ENCODE data around the gene ADGRD1.

ADGRD1 gene

DNA sequence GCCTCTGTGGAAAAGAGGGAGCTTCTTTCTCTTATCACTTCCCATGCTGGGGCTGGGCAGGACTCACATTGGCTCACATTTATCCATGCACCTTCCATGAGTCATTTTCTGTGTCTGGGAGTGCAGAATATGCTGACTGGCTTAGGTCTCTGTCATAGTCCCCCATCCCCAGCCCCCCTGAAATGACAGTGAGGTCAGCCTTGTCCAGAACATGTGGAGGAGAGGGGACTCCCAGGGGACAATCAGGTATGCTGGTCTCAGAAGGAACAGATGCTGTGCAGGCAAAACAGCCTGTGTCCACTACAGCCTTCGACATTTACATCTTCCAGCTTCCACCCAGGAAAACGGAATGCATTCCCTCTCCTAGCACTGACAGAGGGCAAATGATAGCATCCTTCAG is 35.0 kb downstream of the ADGRD1 start:
- DNase-seq (ENCODE audit: low read depth in 1 of 2, low spot score in 1 of 2), result no peak
- Histone ChIP-seq H3K27ac (replicated peaks) (no peak overlapping the region), H3K4me3 (replicated peaks; ENCODE audit: insufficient read depth, low read length) (no peak overlapping the region), H3K27me3 (ENCODE audit: insufficient read depth, poor library complexity, severe bottlenecking) (peaks cover 2% of the 10 kb centered on the region)
- TF ChIP-seq GABPA (IDR thresholded peaks at IDR 0.05; ENCODE audit: low read depth) (no peak), SPI1 (IDR thresholded peaks at IDR 0.05; ENCODE audit: borderline replicate concordance, low read depth) (no peak), REST (IDR thresholded peaks at IDR 0.05; ENCODE audit: insufficient replicate concordance, low read depth) (no peak), POLR2AphosphoS5 (IDR thresholded peaks at IDR 0.05; ENCODE audit: low read depth) (no peak)
- TF ChIP-seq, protein P1, sequence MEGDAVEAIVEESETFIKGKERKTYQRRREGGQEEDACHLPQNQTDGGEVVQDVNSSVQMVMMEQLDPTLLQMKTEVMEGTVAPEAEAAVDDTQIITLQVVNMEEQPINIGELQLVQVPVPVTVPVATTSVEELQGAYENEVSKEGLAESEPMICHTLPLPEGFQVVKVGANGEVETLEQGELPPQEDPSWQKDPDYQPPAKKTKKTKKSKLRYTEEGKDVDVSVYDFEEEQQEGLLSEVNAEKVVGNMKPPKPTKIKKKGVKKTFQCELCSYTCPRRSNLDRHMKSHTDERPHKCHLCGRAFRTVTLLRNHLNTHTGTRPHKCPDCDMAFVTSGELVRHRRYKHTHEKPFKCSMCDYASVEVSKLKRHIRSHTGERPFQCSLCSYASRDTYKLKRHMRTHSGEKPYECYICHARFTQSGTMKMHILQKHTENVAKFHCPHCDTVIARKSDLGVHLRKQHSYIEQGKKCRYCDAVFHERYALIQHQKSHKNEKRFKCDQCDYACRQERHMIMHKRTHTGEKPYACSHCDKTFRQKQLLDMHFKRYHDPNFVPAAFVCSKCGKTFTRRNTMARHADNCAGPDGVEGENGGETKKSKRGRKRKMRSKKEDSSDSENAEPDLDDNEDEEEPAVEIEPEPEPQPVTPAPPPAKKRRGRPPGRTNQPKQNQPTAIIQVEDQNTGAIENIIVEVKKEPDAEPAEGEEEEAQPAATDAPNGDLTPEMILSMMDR (IDR thresholded peaks at IDR 0.05; ENCODE audit: insufficient read depth, low read length), result no peak

DNA sequence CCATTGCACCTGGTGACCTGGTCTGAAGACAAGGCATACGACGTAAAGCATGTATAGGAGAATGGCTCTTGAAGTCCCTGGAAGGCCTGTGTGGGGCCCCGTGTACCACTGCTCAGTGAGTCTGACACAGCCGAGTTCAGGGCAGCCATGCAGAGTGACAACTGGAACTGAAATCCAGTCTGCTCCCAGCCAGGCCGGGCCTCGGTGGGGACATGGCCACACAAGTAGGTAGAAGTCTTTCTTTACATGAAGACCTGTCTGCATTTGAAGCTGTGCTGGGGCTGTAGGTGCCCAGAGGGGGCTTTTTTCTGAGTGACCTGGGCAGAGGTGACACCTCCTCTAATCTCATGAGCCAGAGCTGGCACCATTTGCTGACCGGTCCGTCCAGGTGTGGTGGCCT is 35.7 kb downstream of the ADGRD1 start:
- TF ChIP-seq, protein P1 (IDR thresholded peaks at IDR 0.05; ENCODE audit: insufficient read depth, low read length), result no peak
- TF ChIP-seq SPI1 (IDR thresholded peaks at IDR 0.05; ENCODE audit: borderline replicate concordance, low read depth) (no peak), GABPA (IDR thresholded peaks at IDR 0.05; ENCODE audit: low read depth) (no peak), POLR2AphosphoS5 (IDR thresholded peaks at IDR 0.05; ENCODE audit: low read depth) (no peak), REST (IDR thresholded peaks at IDR 0.05; ENCODE audit: insufficient replicate concordance, low read depth) (no peak)
- H3K27me3 ChIP-seq (ENCODE audit: insufficient read depth, poor library complexity, severe bottlenecking), result peaks cover 2% of the 10 kb centered on the region
- H3K4me3 ChIP-seq (replicated peaks; ENCODE audit: insufficient read depth, low read length), result no peak overlapping the region
- DNase-seq (ENCODE audit: low read depth in 1 of 2, low spot score in 1 of 2), result no peak
- H3K27ac ChIP-seq (replicated peaks), result no peak overlapping the region

GRCh38 chr12:130990034-130990433 is 36.3 kb downstream of the ADGRD1 start:
- DNase-seq (ENCODE audit: low read depth in 1 of 2, low spot score in 1 of 2), result no peak
- no peak overlapping the region for H3K4me3 ChIP-seq (replicated peaks; ENCODE audit: insufficient read depth, low read length)
- H3K27ac ChIP-seq (replicated peaks), result no peak overlapping the region
- H3K27me3 ChIP-seq (ENCODE audit: insufficient read depth, poor library complexity, severe bottlenecking), result peaks cover 2% of the 10 kb centered on the region
- no peak for TF ChIP-seq POLR2AphosphoS5 (IDR thresholded peaks at IDR 0.05; ENCODE audit: low read depth)

- H3K4me3 ChIP-seq (replicated peaks; ENCODE audit: insufficient read depth, low read length), result no peak overlapping the region
- no peak for DNase-seq (ENCODE audit: low read depth in 1 of 2, low spot score in 1 of 2)
- H3K27me3 ChIP-seq (ENCODE audit: insufficient read depth, poor library complexity, severe bottlenecking), result no peaks in the 10 kb centered on the region
- H3K27ac ChIP-seq (replicated peaks), result no peak overlapping the region
- TF ChIP-seq SPI1 (IDR thresholded peaks at IDR 0.05; ENCODE audit: borderline replicate concordance, low read depth) (no peak), REST (IDR thresholded peaks at IDR 0.05; ENCODE audit: insufficient replicate concordance, low read depth) (no peak), POLR2AphosphoS5 (IDR thresholded peaks at IDR 0.05; ENCODE audit: low read depth) (no peak), GABPA (IDR thresholded peaks at IDR 0.05; ENCODE audit: low read depth) (no peak)
- TF ChIP-seq, protein P1 (IDR thresholded peaks at IDR 0.05; ENCODE audit: insufficient read depth, low read length), result no peak
These were observed 38.7 kb downstream of the ADGRD1 start for GRCh38 chr12:130992448-130992847.
